Ureter (tissue), 1 donor: ENCODE data around the gene PKP3. TPM values are rescaled to one million over a fixed set of nuclear protein-coding genes. Genes with fewer than 3 reads are reported as not detected.

ENCODE experiments used
- DNase-seq: peaks from one replicate; pipeline ENCODE4 v3.0.0-alpha.2; 2020; ENCODE audit warnings: low spot score
- total RNA-seq: library from RNA; stranded (reverse); gene quantifications from one replicate; pipeline ENCODE4 v1.2.4, GENCODE V29; 2023
- donor health status: DM: yes; HTN: yes; CAD: no.

Gene PKP3
- total RNA-seq, 1 donor from 2014 or later: 78.5 TPM

GRCh38 chr11:363948-364761, 29.9 kb upstream of the PKP3 start:
- DNase-seq: peak; percentile 76

GRCh38 chr11:364991-365725, 28.9 kb upstream of the PKP3 start:
- DNase-seq: no peak

- DNase-seq: no peak
These were observed 28.2 kb upstream of the PKP3 start for GRCh38 chr11:365831-366230.

GRCh38 chr11:367956-368413, 26.0 kb upstream of the PKP3 start:
- DNase-seq: no peak

GRCh38 chr11:368414-369335, 25.3 kb upstream of the PKP3 start:
- DNase-seq: no peak

GRCh38 chr11:369336-370018, 24.5 kb upstream of the PKP3 start, which contains the start of gene B4GALNT4:
Gene B4GALNT4, plus strand, starts transcription at chr11:369499. Its CDS starts 305 bp downstream, at chr11:369804.
- no peak for DNase-seq

- no peak for DNase-seq
These were observed 23.7 kb upstream of the PKP3 start for GRCh38 chr11:370070-370941.

- no peak for DNase-seq
These were observed 23.0 kb upstream of the PKP3 start for GRCh38 chr11:371051-371450.

- DNase-seq: no peak
These were observed 22.1 kb upstream of the PKP3 start for GRCh38 chr11:371716-372590.

- no peak for DNase-seq
These were observed 20.9 kb upstream of the PKP3 start for GRCh38 chr11:372809-373715.

- no peak for DNase-seq
These were observed 20.1 kb upstream of the PKP3 start for GRCh38 chr11:373716-374551.

GRCh38 chr11:375065-376025, 18.7 kb upstream of the PKP3 start:
- DNase-seq: no peak

GRCh38 chr11:376531-377173, 17.4 kb upstream of the PKP3 start:
- DNase-seq: no peak

GRCh38 chr11:377174-377865, 16.7 kb upstream of the PKP3 start:
- DNase-seq: no peak
